GM19467 (cell line): Measurements from ENCODE around the gene NCKAP5.

Source experiments
- ATAC-seq: cut with Tn5 transposase; IDR thresholded peaks from one replicate; pipeline ENCODE4 v1.9.1; 2021; ENCODE audit warnings: mild to moderate bottlenecking, moderate library complexity; ENCODE audit not compliant: unreplicated experiment

NCKAP5 gene

GRCh38 chr2:132923787-132924186 lies 644.5 kb downstream of the NCKAP5 start:
- ATAC-seq: no peak

- no peak for ATAC-seq
Measured at GRCh38 chr2:132915812-132916549, 652.3 kb downstream of the NCKAP5 start.

- no peak for ATAC-seq
Measured at GRCh38 chr2:132911726-132912724, 656.2 kb downstream of the NCKAP5 start.

DNA sequence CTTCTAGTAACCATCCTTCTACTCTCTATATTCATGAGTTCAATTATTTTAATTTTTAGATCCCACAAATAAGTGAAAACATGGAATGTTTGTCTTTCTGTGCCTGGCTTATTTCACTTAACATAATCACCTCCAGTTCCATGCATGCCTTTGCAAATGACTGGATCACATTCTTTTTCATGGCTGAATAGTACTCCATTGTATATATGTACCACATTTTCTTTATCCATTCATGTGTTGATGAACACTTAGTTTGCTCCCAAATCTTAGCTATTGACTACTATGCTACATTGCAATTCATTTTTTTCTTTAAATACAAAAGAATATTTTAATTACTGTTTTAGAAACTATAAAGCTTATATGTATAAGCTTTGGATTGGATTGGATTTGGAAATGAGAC lies 657.8 kb downstream of the NCKAP5 start:
- ATAC-seq: no peak

GRCh38 chr2:132909427-132909826 lies 658.8 kb downstream of the NCKAP5 start:
- ATAC-seq: no peak

DNA sequence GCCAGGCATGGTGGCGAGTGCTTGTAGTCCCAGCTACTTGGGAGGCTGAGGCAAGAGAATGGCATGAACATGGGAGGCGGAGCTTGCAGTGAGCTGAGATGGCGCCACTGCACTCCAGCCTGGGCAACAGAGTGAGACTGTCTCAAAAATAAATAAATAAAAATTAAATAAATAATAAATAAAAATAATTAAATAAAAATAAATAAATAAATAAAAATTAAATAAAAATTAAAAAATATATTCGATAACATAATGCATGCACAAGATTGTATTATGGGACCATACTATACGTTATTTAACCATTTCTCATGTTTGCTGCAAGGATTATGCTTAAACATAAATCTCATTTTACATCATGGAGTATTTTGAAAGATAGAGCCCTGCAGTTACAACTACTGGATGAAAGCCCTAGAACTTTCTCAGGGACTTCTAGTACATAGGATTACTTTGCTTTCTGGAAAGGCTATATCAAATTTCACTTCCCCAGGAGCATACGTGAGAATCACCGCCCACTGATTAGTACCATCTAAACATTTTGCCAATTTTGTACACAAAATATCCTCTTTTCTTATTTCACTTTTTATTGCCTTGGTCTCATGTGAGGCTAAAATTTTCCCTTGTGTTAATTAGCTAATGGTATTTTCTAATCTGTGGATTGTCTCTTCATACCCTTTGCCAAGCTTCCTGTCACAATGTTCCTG lies 664.0 kb downstream of the NCKAP5 start:
- ATAC-seq: no peak

DNA sequence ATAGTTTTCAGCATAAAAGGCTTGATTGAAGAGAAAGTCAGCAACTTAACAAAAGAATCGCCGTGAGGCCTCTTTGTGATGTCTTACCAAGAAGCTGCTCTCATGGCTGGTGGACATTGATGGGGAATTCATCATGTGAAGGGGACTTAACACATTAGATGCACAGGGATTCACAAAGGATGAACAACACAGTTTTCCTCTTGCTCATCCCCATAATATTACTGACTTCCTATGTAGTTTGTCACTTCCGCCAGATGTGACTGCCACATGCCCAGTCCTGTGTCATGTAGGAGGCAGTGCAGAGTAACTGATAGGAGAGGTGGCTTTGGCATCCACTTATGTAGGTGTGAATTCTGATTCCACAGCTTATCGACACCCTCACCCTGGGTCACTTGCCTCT lies 665.6 kb downstream of the NCKAP5 start:
- no peak for ATAC-seq

GRCh38 chr2:132901661-132902060 lies 666.6 kb downstream of the NCKAP5 start:
- no peak for ATAC-seq

- no peak for ATAC-seq
Measured at GRCh38 chr2:132897111-132897510, 671.2 kb downstream of the NCKAP5 start.

DNA sequence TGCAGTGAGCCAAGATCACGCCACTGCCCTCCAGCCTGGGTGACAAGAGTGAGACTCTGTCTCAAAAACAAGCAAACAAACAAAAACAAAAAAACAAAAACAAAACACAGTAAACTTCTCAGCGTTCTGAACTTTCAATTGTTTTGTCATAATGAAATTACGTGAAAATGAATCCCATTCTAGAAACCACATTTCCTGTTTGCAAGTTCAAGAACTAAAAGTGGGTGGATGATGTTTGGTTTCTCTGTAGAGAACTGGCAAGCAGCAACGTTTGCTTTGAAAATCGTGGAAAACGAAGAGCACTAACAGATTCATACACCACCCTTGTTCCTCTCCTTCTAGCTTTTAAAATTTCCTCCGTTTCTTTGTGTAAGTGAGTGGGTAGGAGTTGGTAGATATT lies 672.2 kb downstream of the NCKAP5 start:
- no peak for ATAC-seq

DNA sequence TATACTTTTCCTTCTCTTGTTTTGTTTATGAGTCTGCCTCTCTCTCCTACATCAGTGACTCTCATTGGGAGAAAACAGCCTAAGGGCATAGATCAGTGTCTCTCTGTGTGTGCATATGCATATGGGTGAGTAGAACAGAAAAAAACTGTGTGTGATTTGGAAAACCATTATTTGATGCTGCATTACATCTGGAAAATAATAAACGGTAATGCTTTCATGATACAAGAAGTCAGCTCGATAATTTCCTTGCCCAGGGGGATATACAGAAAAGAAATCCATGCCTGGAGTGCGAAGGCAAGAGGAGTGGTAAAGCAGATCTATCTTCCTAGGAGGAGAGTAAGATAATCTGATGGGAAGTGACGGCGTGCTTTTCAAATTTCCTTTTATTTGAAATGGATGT lies 676.8 kb downstream of the NCKAP5 start:
- ATAC-seq: no peak

DNA sequence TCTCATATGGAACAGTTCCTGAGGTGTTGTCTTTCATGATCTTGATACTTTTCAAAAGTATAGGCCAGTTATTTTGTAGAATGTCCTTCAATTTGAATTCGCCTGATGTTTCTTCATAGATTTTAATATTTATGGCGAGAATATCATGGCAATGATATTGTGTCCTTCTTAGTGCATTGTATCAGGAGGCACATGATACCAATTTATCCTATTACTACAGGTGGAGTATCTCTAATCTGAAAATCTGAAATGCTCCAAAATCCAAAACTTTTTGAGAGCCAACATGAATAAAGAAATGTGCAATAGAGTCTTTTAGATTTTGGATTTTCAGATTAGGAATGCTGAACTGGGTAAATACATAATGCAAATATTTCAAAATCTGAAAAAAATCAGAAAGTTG lies 681.7 kb downstream of the NCKAP5 start:
- no peak for ATAC-seq

DNA sequence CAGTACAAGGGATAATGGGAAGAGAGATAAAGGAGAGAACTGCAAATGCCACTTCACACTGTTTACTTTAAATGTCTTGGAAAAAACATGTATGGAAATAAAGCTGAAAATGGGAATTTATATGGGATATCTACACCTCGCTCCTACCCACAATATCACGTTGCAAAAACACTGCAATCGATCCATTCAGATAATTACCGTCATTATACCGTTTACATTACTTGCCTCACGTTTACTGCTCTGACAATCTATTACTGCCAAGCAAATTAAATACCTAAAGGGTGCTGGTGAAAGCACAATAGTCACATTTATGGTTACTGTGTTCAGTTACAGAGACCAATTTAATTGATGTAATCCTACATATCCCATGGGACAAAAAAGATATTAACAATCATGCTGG lies 683.6 kb downstream of the NCKAP5 start:
- ATAC-seq: no peak

DNA sequence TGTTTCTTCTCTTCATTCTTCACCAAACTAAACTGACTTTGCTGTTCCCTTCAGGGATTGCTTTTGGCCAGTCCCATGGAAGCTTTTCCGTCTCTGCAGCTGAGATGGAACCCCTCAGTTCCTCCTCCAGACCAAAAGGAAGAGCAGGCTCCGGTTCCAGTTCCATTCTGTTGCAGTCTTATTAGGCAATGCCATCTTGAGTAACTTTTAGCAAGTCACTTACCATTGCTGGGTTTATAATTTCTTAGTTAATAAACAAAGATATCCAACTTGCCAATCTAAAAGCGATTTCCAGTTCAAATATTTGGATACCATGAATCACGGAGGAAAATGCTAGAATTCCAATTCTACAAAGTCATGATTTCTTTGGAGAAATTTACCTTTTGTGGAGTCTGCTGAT lies 684.0 kb downstream of the NCKAP5 start:
- ATAC-seq: no peak

- ATAC-seq: no peak
Measured at GRCh38 chr2:132883430-132883829, 684.8 kb downstream of the NCKAP5 start.

DNA sequence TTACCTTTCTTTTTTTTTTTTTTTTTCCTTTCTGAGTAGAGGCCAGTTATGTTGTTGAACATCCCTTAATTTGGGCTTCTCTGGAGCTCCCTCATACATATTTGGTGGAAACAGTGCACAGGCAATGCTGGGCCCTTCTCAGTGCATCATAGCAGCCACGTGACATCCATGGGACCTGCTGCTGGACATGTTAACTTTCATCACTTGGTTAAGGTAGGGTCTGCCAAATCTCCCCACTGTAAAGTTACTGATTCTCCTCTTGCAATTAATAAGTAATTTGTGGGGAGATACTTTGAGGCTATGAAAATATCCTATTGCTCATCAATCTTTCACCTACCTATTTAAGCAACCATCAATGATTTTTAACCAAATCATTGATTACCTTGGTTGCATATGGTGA lies 686.7 kb downstream of the NCKAP5 start:
- no peak for ATAC-seq

- no peak for ATAC-seq
Measured at GRCh38 chr2:132877923-132878322, 690.3 kb downstream of the NCKAP5 start.

- ATAC-seq: no peak
Measured at GRCh38 chr2:132876745-132877391, 691.4 kb downstream of the NCKAP5 start.

DNA sequence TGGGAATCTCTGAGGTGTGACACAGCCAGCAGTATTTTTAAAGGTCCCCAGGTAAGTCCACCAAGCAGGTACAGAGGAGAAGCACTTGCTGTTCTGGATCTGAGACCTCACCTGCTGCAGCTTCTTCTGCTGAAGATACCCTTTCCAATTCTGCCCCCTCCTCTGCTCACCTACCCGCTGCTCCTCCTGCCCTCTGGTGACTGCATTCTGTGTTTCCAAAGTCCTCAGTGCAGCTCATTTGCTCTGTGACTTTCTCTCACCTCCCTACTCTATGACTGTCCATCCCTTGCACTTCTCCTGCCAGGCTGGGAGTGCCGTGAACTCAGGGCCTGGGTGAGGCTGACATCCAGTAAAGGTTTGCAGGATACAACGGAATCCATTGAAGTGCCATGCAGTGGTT lies 693.1 kb downstream of the NCKAP5 start:
- no peak for ATAC-seq

DNA sequence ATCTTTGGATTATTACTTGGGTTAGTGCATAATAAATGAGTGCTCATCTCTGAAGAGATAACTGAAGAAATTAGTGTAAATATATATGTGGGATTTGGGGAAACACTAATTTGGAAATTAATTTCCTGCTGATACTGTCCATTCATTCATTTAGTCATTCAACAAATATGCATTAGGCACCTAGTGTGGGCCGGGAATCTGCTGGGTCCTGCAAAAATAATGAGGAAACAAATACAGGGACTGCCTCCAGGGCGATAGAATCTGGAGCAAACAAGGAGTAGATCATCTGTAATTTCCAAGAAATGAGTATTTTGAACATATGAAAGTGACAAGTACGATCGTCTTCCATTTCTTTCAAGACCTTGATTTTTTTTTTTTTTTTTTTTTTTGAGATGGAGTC lies 694.5 kb downstream of the NCKAP5 start:
- no peak for ATAC-seq

- no peak for ATAC-seq
Measured at GRCh38 chr2:132871831-132872230, 696.4 kb downstream of the NCKAP5 start.
